ENCODE data around the gene ALG8.

ALG8 gene

DNA sequence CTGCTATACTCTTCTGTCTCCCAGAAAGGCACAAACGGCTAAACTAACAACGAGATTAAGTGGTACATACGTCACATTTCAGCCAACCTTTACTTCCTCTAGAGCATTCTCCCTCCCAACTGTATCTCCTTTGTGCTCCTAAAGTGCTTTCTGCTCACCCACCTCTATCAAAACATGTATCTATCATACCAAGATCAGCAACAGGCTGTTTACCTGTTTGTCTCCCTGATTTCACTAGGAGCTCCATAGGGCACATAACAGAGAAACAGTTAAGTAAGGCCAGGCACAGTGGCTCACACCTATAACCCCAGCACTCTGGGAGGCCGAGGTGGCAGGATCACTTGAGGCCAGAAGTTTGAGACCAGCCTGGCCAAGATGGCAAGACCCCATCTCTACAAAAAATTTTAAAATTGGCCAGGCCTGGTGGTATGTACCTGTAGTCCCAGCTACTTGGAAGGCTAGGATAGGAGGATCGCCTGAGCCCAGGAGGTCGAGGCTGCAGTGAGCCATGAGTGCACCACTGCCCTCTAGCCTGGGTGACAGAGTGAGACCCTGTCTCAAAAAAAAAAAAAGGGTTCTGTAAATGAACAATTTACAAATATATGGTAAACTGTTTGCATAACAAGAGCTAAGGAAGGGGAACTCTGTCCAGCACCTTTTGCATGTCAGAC, 62.6 kb downstream of the ALG8 start:
- H3K4me1 ChIP-seq (ENCODE audit: insufficient read depth, insufficient read length): no peaks in the 10 kb centered on the region
- DNase-seq (ENCODE audit: low read depth, low spot score): no peak
- TF ChIP-seq ZNF274 (IDR thresholded peaks at IDR 0.05; ENCODE audit: low read depth, low read length) (no peak), SUZ12 (IDR thresholded peaks at IDR 0.05; ENCODE audit: extremely low read depth, insufficient read depth, insufficient read length) (no peak), YY1 (IDR thresholded peaks at IDR 0.05; ENCODE audit: insufficient read depth, insufficient read length) (no peak)
- no peaks in the 10 kb centered on the region for H3K27me3 ChIP-seq (ENCODE audit: insufficient read depth, insufficient read length)
- no peak overlapping the region for H3K9ac ChIP-seq (ENCODE audit: insufficient read length, low read depth)
- peaks cover 37% of the 10 kb centered on the region for H3K36me3 ChIP-seq (ENCODE audit: insufficient read depth, insufficient read length, low read length)
- H3K4me3 ChIP-seq (ENCODE audit: insufficient read length, low read depth): no peak overlapping the region
- no peaks in the 10 kb centered on the region for H3K9me3 ChIP-seq (ENCODE audit: insufficient read depth, low read length)

DNA sequence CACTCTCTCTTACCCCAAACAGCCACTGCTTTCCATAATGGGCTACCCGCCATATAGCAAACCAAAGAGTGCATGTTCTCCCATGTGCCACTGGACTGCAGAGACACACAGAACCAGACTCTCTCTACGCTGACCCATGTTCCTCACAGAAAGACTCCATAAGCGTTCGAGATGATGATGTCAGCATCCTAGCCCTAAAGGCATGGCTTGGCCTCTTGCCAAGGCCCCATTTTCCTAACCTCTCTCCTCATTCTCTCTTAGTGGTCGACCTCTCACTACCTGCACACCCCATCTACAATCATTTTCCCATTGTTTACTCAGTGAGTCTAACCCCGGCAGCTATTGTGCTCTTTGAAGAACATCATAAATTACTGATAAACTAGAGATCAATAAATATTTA, 64.7 kb downstream of the ALG8 start:
- H3K27me3 ChIP-seq (ENCODE audit: insufficient read depth, insufficient read length): no peaks in the 10 kb centered on the region
- TF ChIP-seq SUZ12 (IDR thresholded peaks at IDR 0.05; ENCODE audit: extremely low read depth, insufficient read depth, insufficient read length): no peak
- no peak for TF ChIP-seq ZNF274 (IDR thresholded peaks at IDR 0.05; ENCODE audit: low read depth, low read length)
- no peak for TF ChIP-seq YY1 (IDR thresholded peaks at IDR 0.05; ENCODE audit: insufficient read depth, insufficient read length)
- H3K9me3 ChIP-seq (ENCODE audit: insufficient read depth, low read length): no peaks in the 10 kb centered on the region
- H3K4me1 ChIP-seq (ENCODE audit: insufficient read depth, insufficient read length): no peaks in the 10 kb centered on the region
- no peak overlapping the region for H3K4me3 ChIP-seq (ENCODE audit: insufficient read length, low read depth)
- H3K36me3 ChIP-seq (ENCODE audit: insufficient read depth, insufficient read length, low read length): peaks cover 58% of the 10 kb centered on the region
- DNase-seq (ENCODE audit: low read depth, low spot score): no peak
- no peak overlapping the region for H3K9ac ChIP-seq (ENCODE audit: insufficient read length, low read depth)

- no peaks in the 10 kb centered on the region for H3K27me3 ChIP-seq (ENCODE audit: insufficient read depth, insufficient read length)
- H3K9me3 ChIP-seq (ENCODE audit: insufficient read depth, low read length): no peaks in the 10 kb centered on the region
- DNase-seq (ENCODE audit: low read depth, low spot score): no peak
- H3K4me3 ChIP-seq (ENCODE audit: insufficient read length, low read depth): no peak overlapping the region
- no peak for TF ChIP-seq ZNF274 (IDR thresholded peaks at IDR 0.05; ENCODE audit: low read depth, low read length)
- TF ChIP-seq YY1 (IDR thresholded peaks at IDR 0.05; ENCODE audit: insufficient read depth, insufficient read length): no peak
- TF ChIP-seq SUZ12 (IDR thresholded peaks at IDR 0.05; ENCODE audit: extremely low read depth, insufficient read depth, insufficient read length): no peak
- H3K9ac ChIP-seq (ENCODE audit: insufficient read length, low read depth): no peak overlapping the region
- H3K36me3 ChIP-seq (ENCODE audit: insufficient read depth, insufficient read length, low read length): peaks cover 66% of the 10 kb centered on the region
- no peaks in the 10 kb centered on the region for H3K4me1 ChIP-seq (ENCODE audit: insufficient read depth, insufficient read length)
These were observed 67.0 kb downstream of the ALG8 start for GRCh38 chr11:78072455-78072854.

DNA sequence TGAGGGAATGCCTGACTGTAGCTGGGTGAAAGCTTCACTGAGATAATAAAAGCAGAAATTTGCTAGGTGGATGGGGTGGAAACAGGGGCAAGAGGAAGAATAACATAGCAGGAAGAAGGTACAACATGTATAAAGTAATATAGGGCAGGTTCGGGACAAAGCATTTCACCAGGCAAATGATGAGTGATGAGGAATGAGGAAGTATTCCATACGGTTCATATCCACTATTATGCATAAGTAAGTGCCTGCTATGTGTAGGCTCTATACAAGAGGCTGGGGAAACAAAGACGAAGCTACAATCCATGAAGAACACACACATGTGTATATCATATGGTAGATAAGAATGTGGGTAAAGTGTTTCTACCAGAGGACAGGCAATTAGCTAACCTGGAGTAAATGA, 67.7 kb downstream of the ALG8 start:
- Histone ChIP-seq H3K9me3 (ENCODE audit: insufficient read depth, low read length) (no peaks in the 10 kb centered on the region), H3K9ac (ENCODE audit: insufficient read length, low read depth) (no peak overlapping the region), H3K4me1 (ENCODE audit: insufficient read depth, insufficient read length) (no peaks in the 10 kb centered on the region), H3K36me3 (ENCODE audit: insufficient read depth, insufficient read length, low read length) (peaks cover 60% of the 10 kb centered on the region), H3K27me3 (ENCODE audit: insufficient read depth, insufficient read length) (no peaks in the 10 kb centered on the region), H3K4me3 (ENCODE audit: insufficient read length, low read depth) (no peak overlapping the region)
- no peak for DNase-seq (ENCODE audit: low read depth, low spot score)
- TF ChIP-seq ZNF274 (IDR thresholded peaks at IDR 0.05; ENCODE audit: low read depth, low read length): no peak
- no peak for TF ChIP-seq SUZ12 (IDR thresholded peaks at IDR 0.05; ENCODE audit: extremely low read depth, insufficient read depth, insufficient read length)
- TF ChIP-seq YY1 (IDR thresholded peaks at IDR 0.05; ENCODE audit: insufficient read depth, insufficient read length): no peak

GRCh38 chr11:78070621-78071020, 68.8 kb downstream of the ALG8 start:
- no peaks in the 10 kb centered on the region for H3K9me3 ChIP-seq (ENCODE audit: insufficient read depth, low read length)
- no peak overlapping the region for H3K9ac ChIP-seq (ENCODE audit: insufficient read length, low read depth)
- H3K27me3 ChIP-seq (ENCODE audit: insufficient read depth, insufficient read length): no peaks in the 10 kb centered on the region
- no peak overlapping the region for H3K4me3 ChIP-seq (ENCODE audit: insufficient read length, low read depth)
- no peak for TF ChIP-seq ZNF274 (IDR thresholded peaks at IDR 0.05; ENCODE audit: low read depth, low read length)
- no peak for TF ChIP-seq YY1 (IDR thresholded peaks at IDR 0.05; ENCODE audit: insufficient read depth, insufficient read length)
- no peak for TF ChIP-seq SUZ12 (IDR thresholded peaks at IDR 0.05; ENCODE audit: extremely low read depth, insufficient read depth, insufficient read length)
- no peak for DNase-seq (ENCODE audit: low read depth, low spot score)
- no peaks in the 10 kb centered on the region for H3K4me1 ChIP-seq (ENCODE audit: insufficient read depth, insufficient read length)
- peaks cover 55% of the 10 kb centered on the region for H3K36me3 ChIP-seq (ENCODE audit: insufficient read depth, insufficient read length, low read length)

DNA sequence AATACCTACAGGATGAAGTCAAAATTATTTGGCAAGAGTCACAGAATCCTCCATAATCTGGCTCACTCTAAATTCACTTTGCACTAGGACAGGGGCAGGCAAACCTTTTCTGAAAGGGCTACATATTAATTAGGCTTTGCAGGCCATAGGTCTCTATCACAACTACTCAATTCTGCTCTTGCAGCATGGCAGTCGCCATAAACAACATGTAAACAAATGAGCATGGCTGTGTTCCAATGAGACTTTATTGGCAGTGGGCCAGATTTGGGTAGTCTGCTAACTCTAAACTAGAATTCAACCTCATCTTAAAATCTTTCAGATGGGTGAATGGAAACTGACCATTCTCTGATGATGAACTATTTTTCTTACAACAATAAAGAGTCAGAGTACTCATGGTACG, 70.0 kb downstream of the ALG8 start:
- no peak overlapping the region for H3K4me3 ChIP-seq (ENCODE audit: insufficient read length, low read depth)
- no peaks in the 10 kb centered on the region for H3K4me1 ChIP-seq (ENCODE audit: insufficient read depth, insufficient read length)
- H3K9ac ChIP-seq (ENCODE audit: insufficient read length, low read depth): no peak overlapping the region
- peaks cover 47% of the 10 kb centered on the region for H3K36me3 ChIP-seq (ENCODE audit: insufficient read depth, insufficient read length, low read length)
- no peak for DNase-seq (ENCODE audit: low read depth, low spot score)
- H3K9me3 ChIP-seq (ENCODE audit: insufficient read depth, low read length): no peaks in the 10 kb centered on the region
- no peaks in the 10 kb centered on the region for H3K27me3 ChIP-seq (ENCODE audit: insufficient read depth, insufficient read length)
- TF ChIP-seq ZNF274 (IDR thresholded peaks at IDR 0.05; ENCODE audit: low read depth, low read length): no peak
- no peak for TF ChIP-seq YY1 (IDR thresholded peaks at IDR 0.05; ENCODE audit: insufficient read depth, insufficient read length)
- no peak for TF ChIP-seq SUZ12 (IDR thresholded peaks at IDR 0.05; ENCODE audit: extremely low read depth, insufficient read depth, insufficient read length)

DNA sequence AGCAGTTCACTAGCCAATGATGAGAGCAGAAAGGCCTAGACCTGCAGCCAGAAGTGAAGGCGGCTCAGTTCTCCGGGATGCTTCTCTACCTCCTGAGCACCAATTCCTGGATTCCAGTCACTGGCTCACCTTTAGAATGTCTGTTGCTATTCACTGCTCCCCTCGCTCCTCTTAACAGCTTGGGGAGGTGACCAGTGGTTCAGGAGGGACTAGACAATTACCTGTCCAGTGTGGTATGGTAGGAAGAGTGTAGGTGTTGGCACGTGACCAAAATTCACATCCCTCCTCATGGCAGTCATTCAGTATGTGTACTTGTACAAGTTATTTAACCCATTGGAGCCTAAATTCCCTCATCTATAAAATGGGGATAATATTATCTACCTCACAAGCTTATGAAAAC, 71.7 kb downstream of the ALG8 start:
- TF ChIP-seq ZNF274 (IDR thresholded peaks at IDR 0.05; ENCODE audit: low read depth, low read length) (no peak), YY1 (IDR thresholded peaks at IDR 0.05; ENCODE audit: insufficient read depth, insufficient read length) (no peak), SUZ12 (IDR thresholded peaks at IDR 0.05; ENCODE audit: extremely low read depth, insufficient read depth, insufficient read length) (no peak)
- Histone ChIP-seq H3K4me1 (ENCODE audit: insufficient read depth, insufficient read length) (no peaks in the 10 kb centered on the region), H3K36me3 (ENCODE audit: insufficient read depth, insufficient read length, low read length) (peaks cover 46% of the 10 kb centered on the region), H3K9me3 (ENCODE audit: insufficient read depth, low read length) (no peaks in the 10 kb centered on the region), H3K4me3 (ENCODE audit: insufficient read length, low read depth) (no peak overlapping the region), H3K27me3 (ENCODE audit: insufficient read depth, insufficient read length) (no peaks in the 10 kb centered on the region), H3K9ac (ENCODE audit: insufficient read length, low read depth) (no peak overlapping the region)
- no peak for DNase-seq (ENCODE audit: low read depth, low spot score)
